Motor neuron (in vitro differentiated cells): ENCODE measurements around the gene LRWD1. TPM values are rescaled to one million over a fixed set of nuclear protein-coding genes. Genes with fewer than 3 reads are reported as not detected.
A peak's percentile ranks its signal among the peaks of the same experiment; 100 is the strongest.
"Not testable (repeated sequence)": the region's sequence is repeated elsewhere in the genome, so short reads cannot be mapped to it uniquely, and the experiment has no call there.

Experiments used
- ATAC-seq, 8 experiments: fragments of 200-7000 bp; cut with Tn5 transposase; replicated peaks in 6 of 8; 2 replicates each; pipeline ENCODE4 v1.8.0; 2021; ENCODE audit warnings: mild to moderate bottlenecking in 8 of 8, moderate library complexity in 8 of 8
- H3K27ac ChIP-seq, 2 donors: fragments of 250-450 bp; sonication (Bioruptor Pico); 2 replicates each; pipeline ENCODE4 v1.9.0; 2021; ENCODE audit warnings: antibody characterized with exemption in 2 of 2, mild to moderate bottlenecking in 2 of 2, moderate library complexity in 1 of 2
- H3K4me1 ChIP-seq, 2 donors: fragments of 250-450 bp; sonication (Bioruptor Pico); replicated peaks in 1 of 2; 2 replicates each; pipeline ENCODE4 v1.6.1; 2021; ENCODE audit warnings: antibody characterized with exemption in 2 of 2, mild to moderate bottlenecking in 2 of 2, moderate library complexity in 1 of 2
- H3K4me3 ChIP-seq, 5 donors: fragments of 250-450 bp; sonication (Bioruptor Pico); 2 replicates each; pipeline ENCODE4 v1.9.0; 2021; ENCODE audit warnings: antibody characterized with exemption in 5 of 5, mild to moderate bottlenecking in 5 of 5, moderate library complexity in 4 of 5
- WGBS, 10 experiments: fragments of 450-650 bp; shearing (Covaris generic); methylation state at CpG; one replicate each; pipeline ENCODE4 v1.0.0; 2022; 5-methylcytosine and 5-hydroxymethylcytosine counted together
- in situ Hi-C, 9 experiments: fragments of 400-800 bp; cut with MboI; loops; one replicate each; pipeline ENCODE4 v1.15.0; 2021; ENCODE audit warnings: low sequenced_read_pairs in 9 of 9, low pct_unique_long_range_greater_than_20kb in 2 of 9; ENCODE audit not compliant: unreplicated experiment in 9 of 9
- total RNA-seq, 8 experiments: library from RNA; unstranded; fragments of 300-600 nt; gene quantifications; 2 replicates each; pipeline versions ENCODE4 v1.2.3 to v1.2.4, GENCODE V29; 2022

LRWD1 gene
- total RNA-seq, 8 experiments from 2014 or later: 9.1 to 23.5 (median 17.9) TPM

GRCh38 chr7:102463841-102464576, 775 bp upstream of the LRWD1 start:
- ATAC-seq: peak; percentile 5 to 9 (median 6)
- H3K4me3 ChIP-seq: peak overlapping the region; percentile 91 to 97 (median 92)
- WGBS, 10 experiments: 0 to 75% (median 17%) methylated on average over 1 to 12 of the region's 24 CpGs; no CpG with 5 or more reads in 2 of the 10 experiments
- H3K4me1 ChIP-seq: peaks cover 5 to 11% of the 10 kb centered on the region in 2 donors
- H3K27ac ChIP-seq: peak overlapping the region; percentile 66 to 85
- in situ Hi-C loops: no loop called here

- ATAC-seq: no peak
Measured at GRCh38 chr7:102466097-102466496, 1.3 kb downstream of the LRWD1 start.

GRCh38 chr7:102467581-102468477, 3.0 kb downstream of the LRWD1 start:
- H3K27ac ChIP-seq: no peak overlapping the region
- in situ Hi-C loops: no loop called here
- 55 to 100% (median 95%) methylated on average over 2 to 4 of the region's 24 CpGs; no CpG with 5 or more reads in 7 of the 10 experiments for WGBS, 10 experiments
- H3K4me1 ChIP-seq: peaks cover 5 to 11% of the 10 kb centered on the region in 2 donors
- no peak for ATAC-seq
- H3K4me3 ChIP-seq: no peak overlapping the region

More at GRCh38 chr7:102466097-102466496, 1.3 kb downstream of the LRWD1 start:
- H3K27ac ChIP-seq: no peak overlapping the region
- in situ Hi-C loops: no loop called here
- peaks cover 5 to 11% of the 10 kb centered on the region in 2 donors for H3K4me1 ChIP-seq
- H3K4me3 ChIP-seq: peak overlapping the region in 1 of 5 donors; percentile 91
- WGBS, 10 experiments: 94 to 100% (median 98%) methylated on average over 3 to 4 of the region's 7 CpGs; no CpG with 5 or more reads in 6 of the 10 experiments

DNA sequence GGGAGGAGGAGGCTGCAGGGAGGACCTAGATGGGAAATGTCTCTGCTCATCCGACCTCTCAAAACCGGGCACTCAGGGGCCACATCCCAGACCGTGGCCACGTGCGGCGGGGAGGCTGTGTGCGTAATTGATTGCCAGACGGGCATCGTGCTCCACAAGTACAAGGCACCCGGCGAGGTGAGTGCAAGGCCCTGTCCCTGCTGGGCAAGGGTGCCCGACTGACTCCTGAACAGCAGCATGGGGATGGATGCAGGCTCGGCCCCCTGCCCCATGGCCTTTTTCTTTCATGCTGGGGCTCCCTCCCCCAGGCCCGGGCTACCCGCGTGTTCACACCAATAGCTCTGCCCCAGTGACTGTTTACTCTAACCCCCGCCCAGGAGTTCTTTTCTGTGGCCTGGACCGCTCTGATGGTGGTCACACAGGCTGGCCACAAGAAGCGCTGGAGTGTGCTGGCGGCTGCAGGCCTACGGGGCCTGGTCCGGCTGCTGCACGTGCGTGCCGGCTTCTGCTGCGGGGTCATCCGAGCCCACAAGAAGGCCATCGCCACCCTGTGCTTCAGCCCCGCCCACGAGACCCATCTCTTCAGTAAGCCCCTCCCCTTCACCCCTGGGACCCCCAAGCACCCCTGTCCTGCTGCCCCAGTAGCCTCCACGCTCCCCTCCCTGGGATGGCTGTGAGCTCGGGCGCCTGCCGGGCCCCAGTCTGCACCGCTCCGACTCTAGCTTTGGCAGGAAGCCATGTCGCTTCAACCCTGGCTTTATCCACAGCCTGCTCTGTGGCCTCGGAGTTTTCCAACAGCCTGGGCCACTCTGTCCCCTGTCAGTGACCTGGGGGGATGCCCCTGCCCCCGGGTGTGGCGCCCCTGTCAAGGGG, 3.9 kb downstream of the LRWD1 start:
- ATAC-seq: no peak
- Histone ChIP-seq H3K27ac (no peak overlapping the region), H3K4me3 (no peak overlapping the region), H3K4me1 (peaks cover 2 to 8% of the 10 kb centered on the region in 2 donors)
- in situ Hi-C loops: no loop called here
- WGBS, 10 experiments: 80% methylated on average over 3 of the region's 40 CpGs; no CpG with 5 or more reads in 9 of the 10 experiments

DNA sequence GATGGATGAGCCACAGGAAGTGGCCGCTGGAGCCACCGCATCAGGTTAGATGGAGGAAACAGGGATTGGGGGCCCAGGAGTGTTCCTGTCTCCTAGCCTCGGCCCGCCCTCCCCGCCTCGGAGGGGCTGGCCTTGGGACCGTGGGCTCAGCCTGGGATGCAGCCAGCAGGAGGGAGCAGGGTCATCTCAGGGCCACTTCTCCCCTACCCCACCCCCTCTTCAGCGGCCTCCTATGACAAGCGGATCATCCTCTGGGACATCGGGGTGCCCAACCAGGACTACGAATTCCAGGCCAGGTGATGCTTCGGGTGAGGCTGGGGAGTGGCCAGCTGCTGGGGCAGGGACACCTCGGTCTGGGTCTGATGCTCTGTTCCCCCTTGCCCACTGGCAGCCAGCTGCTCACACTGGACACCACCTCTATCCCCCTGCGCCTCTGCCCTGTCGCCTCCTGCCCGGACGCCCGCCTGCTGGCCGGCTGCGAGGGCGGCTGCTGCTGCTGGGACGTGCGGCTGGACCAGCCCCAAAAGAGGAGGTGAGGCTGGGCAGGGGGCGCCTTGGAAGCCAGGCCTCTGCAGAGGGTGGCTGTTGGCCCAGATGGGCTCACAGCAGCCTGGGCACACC, 4.7 kb downstream of the LRWD1 start:
- no peak overlapping the region for H3K27ac ChIP-seq
- H3K4me1 ChIP-seq: peaks cover 0 to 5% of the 10 kb centered on the region in 2 donors
- in situ Hi-C loops: no loop called here
- H3K4me3 ChIP-seq: no peak overlapping the region
- ATAC-seq: no peak
- WGBS, 10 experiments: 93 to 100% methylated on average over 1 to 3 of the region's 24 CpGs; no CpG with 5 or more reads in 8 of the 10 experiments

- peak in 2 of 8 experiments; percentile 8 to 58 for ATAC-seq
Measured at GRCh38 chr7:102469972-102470825, 5.4 kb downstream of the LRWD1 start.

DNA sequence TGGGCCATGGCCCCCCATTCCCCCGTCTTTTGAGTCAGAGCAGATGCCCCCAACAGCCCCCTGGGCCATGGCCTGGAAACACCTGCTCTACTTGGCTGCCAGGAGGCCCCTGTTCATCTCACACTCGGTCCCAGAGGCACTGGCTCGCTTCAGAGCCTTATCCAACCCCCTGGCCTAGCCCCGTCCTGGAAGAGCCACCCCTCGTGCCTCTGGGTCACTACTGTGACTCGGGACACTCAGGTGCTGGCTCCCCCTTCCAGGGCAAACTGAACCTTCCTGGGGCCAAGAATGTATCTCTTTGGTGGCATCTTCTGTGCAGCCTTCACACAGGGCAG, 7.0 kb downstream of the LRWD1 start:
- in situ Hi-C loops: no loop called here
- WGBS, 10 experiments: 80% methylated on average over 1 of the region's 6 CpGs; no CpG with 5 or more reads in 9 of the 10 experiments
- no peak for ATAC-seq
- Histone ChIP-seq H3K27ac (no peak overlapping the region), H3K4me3 (no peak overlapping the region), H3K4me1 (no peaks in the 10 kb centered on the region)

More at GRCh38 chr7:102469972-102470825, 5.4 kb downstream of the LRWD1 start:
- 20 to 100% (median 76%) methylated on average over 1 to 11 of the region's 20 CpGs; no CpG with 5 or more reads in 4 of the 10 experiments for WGBS, 10 experiments
- Histone ChIP-seq H3K4me3 (no peak overlapping the region), H3K4me1 (peaks cover 0 to 5% of the 10 kb centered on the region in 2 donors), H3K27ac (no peak overlapping the region)
- in situ Hi-C loops: no loop called here

GRCh38 chr7:102472126-102473041, 7.6 kb downstream of the LRWD1 start:
- peak in 4 of 8 experiments; percentile 7 to 17 (median 13) for ATAC-seq
- H3K4me3 ChIP-seq: no peak overlapping the region
- H3K4me1 ChIP-seq: no peaks in the 10 kb centered on the region
- H3K27ac ChIP-seq: no peak overlapping the region
- in situ Hi-C loops: no loop called here
- 30 to 100% (median 100%) methylated on average over 1 to 4 of the region's 31 CpGs; no CpG with 5 or more reads in 4 of the 10 experiments for WGBS, 10 experiments

DNA sequence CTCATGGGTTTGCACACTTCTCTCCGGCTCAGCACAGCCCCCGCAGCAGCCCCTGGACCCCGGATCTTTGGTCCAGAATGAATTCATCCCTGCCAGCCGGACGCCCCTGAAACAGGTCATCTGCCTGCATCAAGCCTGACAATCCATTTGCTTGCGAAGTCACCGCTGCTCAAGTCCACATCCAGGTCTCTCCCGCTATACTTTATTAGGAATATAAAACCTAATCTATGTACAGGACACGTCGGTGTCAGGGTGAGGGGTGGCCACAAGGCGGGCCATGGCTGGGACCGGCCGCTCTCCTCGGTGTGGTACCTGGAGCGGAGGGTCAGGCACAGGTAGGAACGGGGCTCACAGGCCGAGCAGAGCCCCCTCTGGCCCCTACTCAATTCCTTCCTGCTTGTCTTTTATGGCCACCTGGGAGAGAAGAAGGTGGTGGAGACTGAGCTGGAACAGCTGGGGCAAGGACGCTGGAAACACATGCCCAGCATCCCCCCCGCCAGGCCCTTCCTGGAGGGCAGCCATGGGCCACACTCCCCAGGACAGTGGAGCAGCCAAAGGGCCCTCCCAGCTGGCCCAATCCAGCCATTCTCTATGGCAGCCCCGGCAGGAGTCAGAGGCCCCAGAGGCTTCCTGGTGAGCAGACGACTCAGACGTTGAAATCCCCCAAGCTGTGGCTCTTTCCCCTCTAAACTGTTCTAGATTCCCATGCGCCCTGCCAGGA, 8.6 kb downstream of the LRWD1 start:
- no peak overlapping the region for H3K4me3 ChIP-seq
- no peak overlapping the region for H3K27ac ChIP-seq
- H3K4me1 ChIP-seq: no peaks in the 10 kb centered on the region
- ATAC-seq: peak in 3 of 8 experiments; percentile 13 to 17 (median 15)
- WGBS, 10 experiments: 82 to 96% (median 93%) methylated on average over 3 to 6 of the region's 23 CpGs; no CpG with 5 or more reads in 5 of the 10 experiments
- in situ Hi-C loops: no loop called here

- WGBS, 10 experiments: no CpG with 5 or more reads among the region's 14 CpGs
- H3K4me1 ChIP-seq, H3K27ac ChIP-seq, ATAC-seq, H3K4me3 ChIP-seq, in situ Hi-C loops: not testable (repeated sequence)
Measured at GRCh38 chr7:102474116-102474515, 9.3 kb downstream of the LRWD1 start.
